ENCODE data around the gene PRSS22.

Gene PRSS22

DNA sequence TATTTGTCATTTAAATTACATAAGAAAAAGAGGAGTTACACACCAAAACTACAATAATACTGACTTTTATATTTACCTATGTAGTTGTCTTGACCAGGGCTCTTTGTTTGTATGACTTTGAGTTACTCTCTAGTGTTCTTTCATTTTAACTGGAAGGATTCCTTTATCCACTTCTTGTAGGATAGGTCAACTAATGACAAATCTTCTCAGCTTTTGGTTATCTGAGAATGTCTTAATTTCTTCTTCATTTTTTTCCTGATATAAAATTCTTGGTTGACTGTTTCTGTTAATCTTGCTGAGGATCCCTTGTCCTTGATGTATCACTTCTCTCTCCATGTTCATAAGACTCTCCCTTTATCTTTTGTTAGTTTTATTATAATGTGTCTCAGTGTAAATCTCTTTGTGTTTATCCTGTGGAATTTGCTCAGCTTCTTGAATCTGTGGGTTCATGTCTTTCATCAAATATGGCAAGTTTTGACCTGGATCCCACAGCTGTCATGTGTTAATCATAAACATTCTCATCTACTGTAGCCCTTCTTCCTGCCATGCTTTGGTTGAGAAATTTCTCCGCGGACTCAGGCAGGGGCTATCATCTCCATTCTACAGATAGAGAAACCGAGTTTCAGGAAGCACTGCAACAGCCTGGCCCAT is 54.3 kb downstream of the PRSS22 start:
- Histone ChIP-seq H3K79me2 (ENCODE audit: insufficient read depth, low read length) (no peaks in the 10 kb centered on the region), H3F3A (ENCODE audit: insufficient read depth) (no peaks in the 10 kb centered on the region), H3K36me3 (ENCODE audit: low read length) (no peaks in the 10 kb centered on the region), H2AFZ (ENCODE audit: low read depth, low read length, severe bottlenecking) (no peak overlapping the region), H3K27me3 (ENCODE audit: low read length) (no peaks in the 10 kb centered on the region), H3K9ac (ENCODE audit: low read length) (no peak overlapping the region), H3K9me3 (ENCODE audit: insufficient read depth, low read length) (no peaks in the 10 kb centered on the region), H3K9me2 (replicated peaks; ENCODE audit: insufficient read depth, low read length) (no peaks in the 10 kb centered on the region), H3K4me2 (ENCODE audit: low read depth, low read length, poor library complexity, severe bottlenecking) (no peak overlapping the region), H3K4me3 (ENCODE audit: insufficient read depth, low read length, poor library complexity, severe bottlenecking) (no peak overlapping the region), H3K27ac (ENCODE audit: low read depth, low read length) (no peak overlapping the region), H4K20me1 (ENCODE audit: low read depth, low read length) (no peaks in the 10 kb centered on the region)
- no peak for TF ChIP-seq EZH2phosphoT487 (conservative IDR thresholded peaks at IDR 0.05; ENCODE audit: low read length)
- TF ChIP-seq, protein P1, sequence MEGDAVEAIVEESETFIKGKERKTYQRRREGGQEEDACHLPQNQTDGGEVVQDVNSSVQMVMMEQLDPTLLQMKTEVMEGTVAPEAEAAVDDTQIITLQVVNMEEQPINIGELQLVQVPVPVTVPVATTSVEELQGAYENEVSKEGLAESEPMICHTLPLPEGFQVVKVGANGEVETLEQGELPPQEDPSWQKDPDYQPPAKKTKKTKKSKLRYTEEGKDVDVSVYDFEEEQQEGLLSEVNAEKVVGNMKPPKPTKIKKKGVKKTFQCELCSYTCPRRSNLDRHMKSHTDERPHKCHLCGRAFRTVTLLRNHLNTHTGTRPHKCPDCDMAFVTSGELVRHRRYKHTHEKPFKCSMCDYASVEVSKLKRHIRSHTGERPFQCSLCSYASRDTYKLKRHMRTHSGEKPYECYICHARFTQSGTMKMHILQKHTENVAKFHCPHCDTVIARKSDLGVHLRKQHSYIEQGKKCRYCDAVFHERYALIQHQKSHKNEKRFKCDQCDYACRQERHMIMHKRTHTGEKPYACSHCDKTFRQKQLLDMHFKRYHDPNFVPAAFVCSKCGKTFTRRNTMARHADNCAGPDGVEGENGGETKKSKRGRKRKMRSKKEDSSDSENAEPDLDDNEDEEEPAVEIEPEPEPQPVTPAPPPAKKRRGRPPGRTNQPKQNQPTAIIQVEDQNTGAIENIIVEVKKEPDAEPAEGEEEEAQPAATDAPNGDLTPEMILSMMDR (IDR thresholded peaks at IDR 0.05; ENCODE audit: insufficient read depth, low read length, poor library complexity, severe bottlenecking): no peak

Measured in SU-DHL-6 (cell line).